H1 (cell line): ENCODE data around the gene LKAAEAR1. TPM values are rescaled to one million over a fixed set of nuclear protein-coding genes. Genes with fewer than 3 reads are reported as not detected.

ENCODE experiments used
- CTCF ChIA-PET: fragments of 300-600 bp; sonication (Branson Sonifier 250); formaldehyde crosslinking; loops from one replicate; lab custom pipeline; 2021; ENCODE audit not compliant: partially characterized antibody; lab: Charles Lee
- POLR2A ChIA-PET: fragments of 300-600 bp; sonication (Branson Sonifier 250); formaldehyde crosslinking; loops from one replicate; lab custom pipeline; 2021; ENCODE audit warnings: inconsistent platforms; ENCODE audit not compliant: partially characterized antibody; lab: Charles Lee
- DNase-seq, 2 experiments: peaks; one replicate each; pipeline versions ENCODE4 v3.0.0 to v3.0.0-alpha.2; 2010 to 2022; ENCODE audit warnings: low spot score in 2 of 2, low read depth in 1 of 2, mixed read lengths in 1 of 2
- FAIRE-seq: peaks from 2 replicates; lab custom pipeline; 2011; peaks lifted over from hg19 to GRCh38; lab: Jason Lieb, UNC
- H2AFZ ChIP-seq: 2 replicates; pipeline ENCODE4 v1.8.1; 2012; ENCODE audit warnings: low read length, inconsistent platforms
- H2AK5ac ChIP-seq: 2 replicates; pipeline ENCODE4 v1.6.1; 2013; ENCODE audit warnings: low read depth, low read length
- H2BK120ac ChIP-seq: replicated peaks from 2 replicates; pipeline ENCODE3; 2013; ENCODE audit warnings: low read depth, low read length, inconsistent platforms
- H2BK12ac ChIP-seq: 2 replicates; pipeline ENCODE4 v1.6.1; 2013; ENCODE audit warnings: low read depth, low read length
- H2BK15ac ChIP-seq: 2 replicates; pipeline ENCODE4 v1.6.1; 2013; ENCODE audit warnings: low read length
- H2BK20ac ChIP-seq: 2 replicates; pipeline ENCODE4 v1.6.1; 2013; ENCODE audit warnings: low read length
- H2BK5ac ChIP-seq: 2 replicates; pipeline ENCODE4 v1.6.1; 2013; ENCODE audit warnings: low read depth, low read length
- H3K14ac ChIP-seq: 2 replicates; pipeline ENCODE4 v1.6.1; 2013; ENCODE audit warnings: inconsistent platforms; ENCODE audit not compliant: insufficient read length
- H3K18ac ChIP-seq: 2 replicates; pipeline ENCODE4 v1.6.1; 2013; ENCODE audit warnings: low read length; ENCODE audit errors: extremely low read depth
- H3K23ac ChIP-seq: 2 replicates; pipeline ENCODE4 v1.6.1; 2013; ENCODE audit warnings: inconsistent platforms; ENCODE audit not compliant: insufficient read length
- H3K23me2 ChIP-seq: 2 replicates; pipeline ENCODE4 v1.6.1; 2013; ENCODE audit warnings: low read depth, low read length
- H3K27ac ChIP-seq: 2 replicates; pipeline ENCODE4 v1.6.1; 2011; ENCODE audit warnings: low read depth, low read length, inconsistent platforms
- H3K27me3 ChIP-seq, 4 experiments: replicated peaks in 1 of 4; 1 replicate in 1 of 4; 2 replicates in 3 of 4; pipeline versions ENCODE4 v1.6.1 to v1.8.1; 2011 to 2013; ENCODE audit warnings: low read length in 3 of 4, mild to moderate bottlenecking in 3 of 4, inconsistent platforms in 2 of 4, mixed read lengths in 2 of 4, moderate library complexity in 1 of 4; ENCODE audit not compliant: control insufficient read depth in 3 of 4, insufficient read depth in 3 of 4; ENCODE audit errors: extremely low read depth in 1 of 4
- H3K36me3 ChIP-seq, 4 experiments: 2 replicates each; pipeline versions ENCODE4 v1.6.1 to v1.8.1; 2011 to 2013; ENCODE audit warnings: mild to moderate bottlenecking in 4 of 4, low read length in 3 of 4, moderate library complexity in 2 of 4, control low read depth in 1 of 4, inconsistent platforms in 1 of 4; ENCODE audit not compliant: insufficient read depth in 4 of 4, control insufficient read depth in 2 of 4
- H3K4ac ChIP-seq: replicated peaks from 2 replicates; pipeline ENCODE3; 2013; ENCODE audit warnings: low read length, low read depth, mixed read lengths, inconsistent platforms; ENCODE audit not compliant: insufficient read length
- H3K4me1 ChIP-seq, 4 experiments: replicated peaks in 1 of 4; 1 replicate in 1 of 4; 2 replicates in 3 of 4; pipeline versions ENCODE4 v1.6.1 to v1.8.1; 2011 to 2013; ENCODE audit warnings: low read length in 3 of 4, inconsistent platforms in 2 of 4, mixed read lengths in 1 of 4; ENCODE audit not compliant: insufficient read depth in 4 of 4, control insufficient read depth in 3 of 4
- H3K4me2 ChIP-seq, 2 experiments: 2 replicates each; pipeline versions ENCODE4 v1.6.1 to v1.8.1; 2011 to 2013; ENCODE audit warnings: low read depth in 2 of 2, low read length in 2 of 2, control low read depth in 1 of 2, inconsistent platforms in 1 of 2, mild to moderate bottlenecking in 1 of 2; ENCODE audit not compliant: insufficient read depth in 1 of 2
- H3K4me3 ChIP-seq, 4 experiments: fragments of 200-600, 300-600 bp in 1 of 4; sonication (generic), shearing (Covaris generic), sonication (Bioruptor Twin) in 1 of 4; 2 replicates each; pipeline versions ENCODE4 v1.5.1 to v1.8.1; 2011 to 2016; ENCODE audit warnings: low read length in 4 of 4, low read depth in 3 of 4, control low read depth in 2 of 4, inconsistent platforms in 2 of 4, mild to moderate bottlenecking in 2 of 4, mixed read lengths in 1 of 4, moderate library complexity in 1 of 4; ENCODE audit not compliant: insufficient read depth in 2 of 4; ENCODE audit errors: extremely low read depth in 1 of 4
- H3K56ac ChIP-seq: replicated peaks from 2 replicates; pipeline ENCODE3; 2013; ENCODE audit warnings: low read depth, mild to moderate bottlenecking, mixed read lengths, low read length, inconsistent platforms; ENCODE audit not compliant: insufficient read length
- H3K79me1 ChIP-seq: 2 replicates; pipeline ENCODE4 v1.6.1; 2013; ENCODE audit warnings: low read depth, low read length, control low read depth
- H3K79me2 ChIP-seq, 2 experiments: 2 replicates each; pipeline versions ENCODE4 v1.6.1 to v1.8.1; 2012 to 2013; ENCODE audit warnings: low read length in 2 of 2, mild to moderate bottlenecking in 2 of 2, inconsistent platforms in 1 of 2; ENCODE audit not compliant: insufficient read depth in 2 of 2, control insufficient read depth in 1 of 2
- H3K9ac ChIP-seq, 4 experiments: replicated peaks in 1 of 4; 1 replicate in 1 of 4; 2 replicates in 3 of 4; pipeline versions ENCODE4 v1.6.1 to v1.8.1; 2011 to 2013; ENCODE audit warnings: low read depth in 3 of 4, low read length in 3 of 4, control low read depth in 2 of 4, mild to moderate bottlenecking in 2 of 4, moderate library complexity in 2 of 4, inconsistent platforms in 1 of 4; ENCODE audit errors: extremely low read depth in 1 of 4
- H3K9me3 ChIP-seq, 2 experiments: 2 replicates each; pipeline versions ENCODE4 v1.6.1 to v1.8.1; 2012 to 2013; ENCODE audit warnings: mild to moderate bottlenecking in 2 of 2, moderate library complexity in 2 of 2, control low read depth in 1 of 2, inconsistent platforms in 1 of 2, low read depth in 1 of 2, low read length in 1 of 2, mixed read lengths in 1 of 2; ENCODE audit not compliant: insufficient read depth in 2 of 2
- H4K20me1 ChIP-seq, 2 experiments: replicated peaks in 1 of 2; 2 replicates each; pipeline versions ENCODE3 to v1.8.1; 2011 to 2013; ENCODE audit warnings: inconsistent platforms in 2 of 2, low read length in 2 of 2, mild to moderate bottlenecking in 1 of 2; ENCODE audit not compliant: insufficient read depth in 2 of 2, control insufficient read depth in 1 of 2
- H4K5ac ChIP-seq: 2 replicates; pipeline ENCODE4 v1.6.1; 2013; ENCODE audit warnings: low read length, low read depth, mixed read lengths, inconsistent platforms; ENCODE audit not compliant: insufficient read length
- H4K8ac ChIP-seq: 2 replicates; pipeline ENCODE4 v1.8.0; 2013; ENCODE audit warnings: mild to moderate bottlenecking, moderate library complexity, low read length, inconsistent platforms; ENCODE audit not compliant: insufficient read depth; ENCODE audit errors: extremely low read depth
- H4K91ac ChIP-seq: replicated peaks from 2 replicates; pipeline ENCODE3; 2013; ENCODE audit warnings: low read length, mixed read lengths, inconsistent platforms; ENCODE audit not compliant: insufficient read length
- ATF3 ChIP-seq: IDR thresholded peaks from 2 replicates; pipeline ENCODE4 v1.6.1; 2011; ENCODE audit warnings: low read depth, mild to moderate bottlenecking, low read length; ENCODE audit not compliant: insufficient read depth
- BRCA1 ChIP-seq: IDR thresholded peaks from 2 replicates; pipeline ENCODE4 v1.6.1; 2012; ENCODE audit warnings: low read depth, low read length, improper control_type of control experiment
- CTCF ChIP-seq, 3 experiments: IDR thresholded peaks; 1 replicate in 2 of 3; 2 replicates in 1 of 3; pipeline versions ENCODE4 v1.5.1 to v1.6.1; 2011; ENCODE audit warnings: low read length in 3 of 3, mild to moderate bottlenecking in 3 of 3, inconsistent platforms in 2 of 3, low read depth in 1 of 3, moderate library complexity in 1 of 3; ENCODE audit not compliant: insufficient read depth in 1 of 3; ENCODE audit errors: control extremely low read depth in 1 of 3
- GTF2F1 ChIP-seq: IDR thresholded peaks from 2 replicates; pipeline ENCODE4 v1.6.1; 2012; ENCODE audit warnings: low read depth, low read length, improper control_type of control experiment, borderline replicate concordance
- JUN ChIP-seq: IDR thresholded peaks from 2 replicates; pipeline ENCODE4 v1.6.1; 2011; ENCODE audit warnings: low read depth, mild to moderate bottlenecking, improper control_type of control experiment, low read length
- KDM5A ChIP-seq: fragments of 200-600 bp; IDR thresholded peaks from 2 replicates; pipeline ENCODE4 v1.7.1; 2012; ENCODE audit warnings: mild to moderate bottlenecking, low read length, inconsistent platforms, mixed read lengths
- SIN3A ChIP-seq, 2 experiments: IDR thresholded peaks in 1 of 2; conservative IDR thresholded peaks in 1 of 2; 2 replicates each; pipeline ENCODE4 v1.6.1; 2011 to 2012; ENCODE audit warnings: low read length in 2 of 2, improper control_type of control experiment in 1 of 2, low read depth in 1 of 2, mild to moderate bottlenecking in 1 of 2
- USF2 ChIP-seq: IDR thresholded peaks from 2 replicates; pipeline ENCODE4 v1.6.1; 2011; ENCODE audit warnings: low read length, improper control_type of control experiment
- ZNF274 ChIP-seq: IDR thresholded peaks from 2 replicates; pipeline ENCODE4 v1.7.0; 2012; ENCODE audit warnings: low read length, borderline replicate concordance; ENCODE audit errors: extremely low read depth
- WGBS, 2 experiments: shearing (Covaris generic) in 1 of 2; methylation state at CpG; one replicate each; pipeline versions ENCODE4 v1.1.6 to v1.1.7; 2013 to 2015; ENCODE audit warnings: low lambda C conversion rate in 2 of 2, mixed read lengths in 2 of 2, inconsistent platforms in 1 of 2, low coverage in 1 of 2, missing lambda C conversion rate in 1 of 2; ENCODE audit not compliant: insufficient replicate concordance in 2 of 2, insufficient coverage in 1 of 2, insufficient read length in 1 of 2; ENCODE audit errors: extremely low coverage in 1 of 2, missing lambda C conversion rate in 1 of 2; 5-methylcytosine and 5-hydroxymethylcytosine counted together
- polyA plus RNA-seq, 7 experiments: library from polyadenylated mRNA; depleted of rRNA in 3 of 7; stranded (reverse) in 5 of 7; unstranded in 2 of 7; fragments of >200 nt in 5 of 7; fragments of 200-250 nt in 2 of 7; gene quantifications; 1 replicate in 5 of 7; 2 replicates in 1 of 7; 4 replicates in 1 of 7; pipeline versions ENCODE4 v1.2.1 to v1.2.3, GENCODE V29; 2011 to 2013; ENCODE audit warnings: missing spikeins in 2 of 7, mixed read lengths in 2 of 7
- total RNA-seq: library from RNA; stranded (reverse); fragmentation: NEBNext Ultra II Directional; extraction: Animal tissue kit (Norgen Biotek cat#: 25700); gene quantifications from 2 replicates; pipeline ENCODE4 v1.2.1, GENCODE V29; 2021

Gene LKAAEAR1
- total and polyA plus RNA-seq, 2 of the 8 experiments (the other 6 are each of a cell fraction or from before 2014, with no cell fraction given), result 0.41 to 0.53 TPM

- H2BK120ac ChIP-seq, result no peak overlapping the region
- H4K5ac ChIP-seq, result no peak overlapping the region
- H4K91ac ChIP-seq, result no peak overlapping the region
- ChIA-PET POLR2A (no interaction called here), CTCF (interaction anchor here (0.6 to 13.0 kb wide), 4 partner anchors 11 to 880 kb away, joined by 3 to 144 read pairs (median 72); partner anchors contain the start of genes SOX18 and TCEA2)
- no peak overlapping the region for H2BK20ac ChIP-seq
- WGBS, 2 experiments, result 75% methylated on average over 8 of the region's 12 CpGs; no CpG with 5 or more reads in 1 of the 2 experiments
- H3K4me2 ChIP-seq, result no peak overlapping the region
- no peak overlapping the region for H2BK12ac ChIP-seq
- H2BK15ac ChIP-seq, result no peak overlapping the region
- no peak overlapping the region for H3K14ac ChIP-seq
- H3K27me3 ChIP-seq, result peaks cover 0 to 6% (median 5%) of the 10 kb centered on the region in 4 experiments; a peak in 3 of 7 replicates
- no peaks in the 10 kb centered on the region for H3K9me3 ChIP-seq
- no peak overlapping the region for H3K9ac ChIP-seq
- FAIRE-seq, result no peak
- no peak overlapping the region for H4K8ac ChIP-seq
- no peak overlapping the region for H3K4ac ChIP-seq
- no peak overlapping the region for H2AFZ ChIP-seq
- H2AK5ac ChIP-seq, result no peak overlapping the region
- H3K23ac ChIP-seq, result no peak overlapping the region
- no peak overlapping the region for H3K27ac ChIP-seq
- DNase-seq, result no peak
- peaks cover 11% of the 10 kb centered on the region; the same call in 1 of the 2 replicates for H3K23me2 ChIP-seq
- H3K36me3 ChIP-seq, result peaks cover 0 to 8% (median 3%) of the 10 kb centered on the region in 4 experiments; a peak in 3 of 8 replicates
- peaks cover 0 to 5% of the 10 kb centered on the region in 2 experiments for H4K20me1 ChIP-seq
- no peaks in the 10 kb centered on the region for H3K79me2 ChIP-seq
- H3K56ac ChIP-seq, result no peak overlapping the region
- H3K4me1 ChIP-seq, result peaks cover 0 to 17% (median 9%) of the 10 kb centered on the region in 4 experiments; a peak in 5 of 7 replicates
- H3K18ac ChIP-seq, result no peak overlapping the region
- 0 out of 2 replicates have a peak, but pooled peaks cover 3% of the 10 kb centered on the region for H3K79me1 ChIP-seq
- H3K4me3 ChIP-seq, result no peak overlapping the region
- no peak overlapping the region for H2BK5ac ChIP-seq
- TF ChIP-seq SIN3A (conservative IDR thresholded peaks at IDR 0.05 in 1 of 2, IDR thresholded peaks at IDR 0.05 in 1 of 2; ENCODE audit: low read depth in 1 of 2, low read length in 2 of 2) (no peak), ATF3 (no peak), USF2 (no peak), KDM5A (no peak), JUN (no peak), BRCA1 (no peak), GTF2F1 (no peak), ZNF274 (no peak), CTCF (IDR thresholded peaks at IDR 0.05; ENCODE audit: control extremely low read depth in 1 of 3, insufficient read depth in 1 of 3, low read depth in 1 of 3, low read length in 3 of 3) (no peak)
Observed at GRCh38 chr20:64075556-64075955, 8.6 kb downstream of the LKAAEAR1 start.
